ENCODE results near the gene DMGDH.

DMGDH gene

DNA sequence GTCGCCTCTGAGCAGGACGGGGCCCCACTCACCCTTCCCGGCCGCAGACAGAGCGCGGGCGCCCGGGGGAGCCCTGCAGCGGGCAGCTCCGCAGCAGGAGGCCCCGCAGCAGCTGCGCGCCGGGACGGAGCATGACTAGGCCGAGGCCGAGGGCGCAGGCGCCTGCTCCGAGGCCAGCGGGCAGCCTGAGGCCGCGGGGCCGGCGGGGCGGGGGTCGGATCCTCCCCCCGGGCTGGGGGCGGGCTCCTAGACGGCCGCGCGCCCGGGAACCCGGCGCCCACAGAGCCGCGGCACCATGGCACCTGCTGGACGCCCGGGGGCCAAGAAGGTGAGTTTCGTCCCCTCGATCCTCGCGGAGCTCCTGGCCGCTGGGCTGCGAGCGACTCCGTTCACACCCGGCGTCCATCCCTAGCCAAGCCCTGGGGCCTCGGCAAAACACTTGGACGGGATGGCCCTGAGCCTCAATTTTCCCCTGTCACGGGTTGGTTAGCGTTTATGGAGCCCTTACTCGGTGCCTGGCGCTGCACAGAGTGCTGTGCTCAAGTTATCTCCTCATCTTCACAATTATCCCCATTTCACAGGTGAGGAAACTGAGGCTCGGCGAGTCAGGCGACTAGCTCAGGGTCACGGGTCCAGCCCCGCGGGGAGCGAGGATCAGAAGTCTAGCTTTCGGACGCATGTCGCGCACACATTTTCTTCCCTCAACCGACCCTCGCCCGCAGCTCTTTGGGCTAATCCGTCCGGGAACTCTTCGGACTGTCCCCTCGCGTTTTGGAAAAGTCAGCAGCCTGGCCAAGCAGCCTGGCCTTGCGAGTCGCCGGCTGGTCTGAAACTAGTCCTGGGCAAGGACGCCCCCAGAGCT, at the start of gene DMGDH, which contains the start of gene BHMT2:
Gene DMGDH (minus strand): TSS at position 187 of the 862 bp plus-strand sequence. CDS start 54 bp downstream, at position 133.
Gene BHMT2 (plus strand): TSS at position 280 of the 862 bp plus-strand sequence. CDS start 16 bp downstream, at position 296.
- no peak for DNase-seq

- no peak for DNase-seq
Observed at GRCh38 chr5:79112703-79113058, 43.2 kb upstream of the DMGDH start.

GRCh38 chr5:79111960-79112702, 42.7 kb upstream of the DMGDH start:
- no peak for DNase-seq

DNA sequence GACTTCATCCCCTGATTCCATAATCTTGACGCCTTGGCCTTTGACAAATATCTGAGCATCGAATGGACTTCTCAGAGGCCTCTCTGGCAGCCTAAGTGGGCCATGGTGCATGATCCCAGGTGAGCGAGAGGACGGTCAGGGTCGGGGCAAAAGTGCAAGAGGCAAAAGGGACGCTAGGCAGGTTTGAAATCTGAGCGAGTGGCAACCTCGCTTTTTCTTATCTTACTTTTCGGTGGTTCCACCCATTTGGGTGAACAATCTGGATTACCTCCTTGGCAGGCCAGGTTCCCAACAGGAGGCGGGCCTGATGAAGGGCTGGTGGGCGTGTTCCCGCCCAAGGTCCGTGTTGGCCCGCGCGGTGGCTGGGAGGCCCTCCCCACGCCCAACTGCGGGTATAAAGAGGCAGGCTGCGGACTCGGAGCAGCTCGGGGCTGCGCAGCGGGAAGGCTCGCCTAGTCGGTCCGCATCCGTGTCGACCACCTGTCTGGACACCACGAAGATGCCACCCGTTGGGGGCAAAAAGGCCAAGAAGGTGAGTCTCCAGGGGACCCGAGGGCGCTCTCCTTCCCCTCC, 42.0 kb upstream of the DMGDH start, which contains the start of gene BHMT:
Gene BHMT (plus strand): TSS at position 423 of the 573 bp plus-strand sequence. CDS start 77 bp downstream, at position 500.
- no peak for DNase-seq

DNA sequence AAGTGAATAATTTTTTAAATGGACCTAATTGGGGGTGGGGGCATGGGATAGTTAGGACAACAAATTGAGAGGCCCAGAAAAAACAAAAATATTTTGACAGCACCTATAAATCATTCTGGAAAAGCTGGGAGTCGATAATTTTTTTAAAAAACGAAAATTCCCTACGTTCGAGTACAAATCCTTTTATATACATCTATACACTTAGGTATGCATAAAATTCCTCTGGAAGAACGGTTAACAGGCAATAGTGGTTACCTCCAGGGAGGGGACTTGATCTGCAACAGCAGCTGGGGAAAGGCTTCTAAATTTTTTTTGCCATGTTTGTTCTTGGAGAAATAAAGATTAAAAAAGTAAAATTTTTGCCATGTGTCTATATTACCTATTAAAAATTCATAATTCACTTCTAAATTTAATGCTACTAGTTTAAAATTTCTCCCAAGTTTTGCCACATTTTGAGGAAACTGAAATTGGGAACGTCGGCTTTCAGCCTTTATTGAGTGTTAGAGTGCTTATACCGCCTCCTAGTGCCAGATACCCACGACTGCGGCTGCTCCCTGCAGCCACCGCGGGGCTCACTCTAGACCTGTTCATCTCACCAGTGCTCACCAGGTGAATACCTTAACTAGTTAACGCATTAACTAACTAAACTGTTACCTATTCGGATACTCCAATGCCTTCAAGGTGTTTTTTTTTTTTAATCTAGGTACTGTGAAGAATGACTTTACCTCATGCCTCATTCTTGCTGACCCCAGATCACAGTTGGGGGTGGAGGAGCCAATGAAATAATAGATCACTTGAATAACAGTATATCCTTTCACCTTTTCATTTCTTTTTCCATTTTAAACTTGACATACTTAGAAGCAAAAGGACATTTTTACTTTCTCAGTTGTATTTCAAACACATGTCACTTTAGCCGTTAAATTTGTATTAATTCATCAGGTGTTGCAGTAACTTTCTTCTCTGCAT, 40.3 kb upstream of the DMGDH start:
- DNase-seq = no peak

DNA sequence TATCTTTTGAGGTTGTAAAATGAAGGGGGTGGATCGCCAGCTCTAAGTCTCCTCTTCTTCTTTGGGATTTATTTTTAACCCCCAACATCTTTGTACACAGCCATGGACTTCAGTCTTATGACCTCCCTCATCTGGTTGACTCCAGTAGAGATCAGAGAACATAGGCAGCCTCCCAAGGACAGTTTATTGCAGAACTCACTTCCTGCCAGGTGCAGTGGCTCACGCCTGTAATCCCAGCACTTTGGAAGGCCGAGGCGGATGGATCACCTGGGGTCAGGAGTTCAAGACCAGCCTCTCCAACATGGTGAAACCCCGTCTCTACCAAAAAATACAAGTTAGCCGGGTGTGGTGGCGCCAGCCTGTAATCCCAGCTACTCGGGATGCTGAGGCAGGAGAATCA, 39.3 kb upstream of the DMGDH start:
- no peak for DNase-seq

DNA sequence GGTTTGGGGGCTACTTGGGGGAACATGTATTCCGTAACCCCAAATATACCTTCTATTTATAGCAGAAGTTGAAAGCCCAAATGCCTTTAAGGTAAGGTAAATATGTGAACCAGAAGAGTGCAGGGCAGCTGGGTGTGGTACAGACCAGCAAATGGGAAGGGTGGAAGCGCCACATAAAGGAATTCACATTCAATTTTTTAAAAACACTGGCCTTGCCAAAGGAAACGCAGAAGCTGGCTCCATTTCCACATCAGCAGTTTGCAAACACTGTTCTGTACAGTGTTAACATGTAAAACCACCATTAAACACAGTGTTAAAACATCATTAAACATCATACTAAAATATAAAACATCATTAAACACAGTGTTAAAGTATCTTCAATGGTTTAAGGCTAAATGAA, 38.6 kb upstream of the DMGDH start:
- DNase-seq = no peak

DNA sequence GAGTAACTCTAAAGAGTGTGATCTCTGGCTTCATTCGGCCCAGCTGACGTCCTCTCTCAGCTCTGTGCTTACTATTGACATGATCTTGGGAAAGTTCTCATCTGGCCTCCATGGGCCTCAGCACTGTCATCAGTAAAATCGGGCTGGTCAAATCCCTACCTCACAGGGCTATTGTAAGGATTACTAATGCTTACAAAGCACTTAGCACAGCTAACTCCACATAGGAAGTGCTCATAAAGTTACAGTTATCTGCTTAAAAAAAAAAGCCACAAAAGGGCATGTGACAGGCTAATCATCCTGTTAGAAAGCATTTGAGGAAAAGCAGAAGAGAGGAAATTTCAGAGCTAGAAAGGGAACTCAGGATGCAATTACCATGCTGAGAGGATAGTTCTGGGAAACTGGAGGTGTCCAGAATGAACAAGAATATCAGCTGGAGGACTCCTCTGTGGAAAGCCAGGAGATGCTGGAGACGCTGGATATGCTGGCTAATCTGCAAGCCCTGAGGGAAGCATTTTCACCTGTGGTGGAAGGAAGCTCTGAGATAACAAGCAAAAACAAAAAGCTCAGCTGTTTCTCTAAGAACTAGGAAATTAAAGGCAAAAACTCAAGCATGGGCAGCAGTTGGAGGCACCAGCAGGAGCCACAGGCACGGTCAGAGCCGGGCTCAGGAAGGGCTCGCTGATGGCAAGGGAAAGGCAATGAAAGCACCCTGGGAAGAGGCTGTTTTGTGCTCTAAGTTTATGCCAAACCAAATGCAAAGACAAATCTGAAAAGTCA, 37.7 kb upstream of the DMGDH start:
- DNase-seq = no peak

- DNase-seq = no peak
Observed at GRCh38 chr5:79105868-79106267, 36.4 kb upstream of the DMGDH start.

GRCh38 chr5:79093762-79094161, 24.3 kb upstream of the DMGDH start:
- DNase-seq = no peak

DNA sequence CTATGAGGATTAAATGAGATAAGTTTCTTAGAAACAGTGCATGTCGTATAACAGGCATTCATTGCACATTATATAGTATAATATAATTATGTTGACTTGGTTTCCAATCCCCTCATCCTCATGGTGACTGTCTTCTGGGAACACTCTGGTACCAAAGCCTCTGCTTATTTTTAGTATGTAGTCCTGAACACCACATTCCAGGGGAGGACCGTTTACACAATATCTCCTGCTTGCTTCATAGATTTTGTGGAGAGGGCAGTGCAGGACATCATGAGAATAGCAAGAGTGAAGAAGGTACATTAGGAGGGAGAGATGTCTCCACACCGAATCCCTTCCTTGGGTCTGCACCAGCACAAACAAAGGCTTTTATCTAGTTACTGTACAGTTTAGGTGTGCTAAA, 21.6 kb upstream of the DMGDH start:
- no peak for DNase-seq

DNA sequence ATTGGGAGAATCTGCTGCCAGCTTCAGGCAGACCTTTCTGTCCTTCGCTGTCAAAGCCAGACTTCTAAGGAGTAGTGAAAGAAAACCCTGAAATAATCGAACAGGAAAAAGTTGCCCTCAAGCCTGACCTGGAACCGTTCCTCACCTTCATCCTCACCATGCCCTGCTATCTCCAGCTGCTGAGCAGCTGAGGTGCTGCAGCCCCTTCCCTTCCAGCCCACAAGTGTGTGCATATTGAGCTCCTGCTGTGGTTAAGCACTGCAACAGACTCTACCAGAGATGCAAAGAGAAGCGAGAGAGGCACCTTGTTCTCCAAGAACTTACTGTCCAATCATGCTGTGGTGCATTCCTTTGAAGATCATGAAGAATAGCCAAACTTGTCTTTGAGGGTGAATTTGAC, 19.0 kb upstream of the DMGDH start:
- DNase-seq = no peak

GRCh38 chr5:79086116-79086515, 16.6 kb upstream of the DMGDH start:
- no peak for DNase-seq

- DNase-seq = no peak
Observed at GRCh38 chr5:79081779-79082178, 12.3 kb upstream of the DMGDH start.

- no peak for DNase-seq
Observed at GRCh38 chr5:79080804-79081203, 11.3 kb upstream of the DMGDH start.

DNA sequence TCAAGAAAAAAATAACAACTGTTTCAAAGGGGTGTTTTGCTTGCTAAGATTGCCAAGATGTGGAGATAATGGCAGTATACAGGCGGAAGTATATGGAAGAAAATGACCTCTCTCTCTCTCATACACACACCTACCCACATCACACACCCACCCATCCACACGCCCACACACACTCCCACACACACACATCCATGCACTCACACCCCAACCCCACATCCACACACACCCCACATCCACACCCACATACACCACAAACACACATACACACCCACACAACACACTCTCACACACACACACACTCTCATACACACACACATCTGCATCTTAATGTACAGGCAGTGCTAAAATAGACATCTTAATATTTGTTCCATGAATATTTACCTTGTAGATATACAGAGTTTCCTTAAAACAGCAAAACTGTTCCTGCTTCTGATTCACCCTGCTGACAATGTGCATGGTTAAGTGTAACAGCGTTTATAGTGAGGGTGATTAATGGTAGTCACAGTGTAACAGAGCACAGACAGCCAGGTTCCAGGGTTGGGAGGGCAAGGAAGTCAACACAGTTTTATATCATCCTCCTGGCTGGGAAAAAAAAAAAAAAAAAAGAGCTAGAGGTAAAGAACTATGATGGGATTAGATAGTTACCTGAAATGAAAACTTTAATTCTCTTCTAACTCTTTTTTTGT, 8.3 kb upstream of the DMGDH start:
- no peak for DNase-seq

GRCh38 chr5:79076819-79077218, 7.3 kb upstream of the DMGDH start:
- no peak for DNase-seq

DNA sequence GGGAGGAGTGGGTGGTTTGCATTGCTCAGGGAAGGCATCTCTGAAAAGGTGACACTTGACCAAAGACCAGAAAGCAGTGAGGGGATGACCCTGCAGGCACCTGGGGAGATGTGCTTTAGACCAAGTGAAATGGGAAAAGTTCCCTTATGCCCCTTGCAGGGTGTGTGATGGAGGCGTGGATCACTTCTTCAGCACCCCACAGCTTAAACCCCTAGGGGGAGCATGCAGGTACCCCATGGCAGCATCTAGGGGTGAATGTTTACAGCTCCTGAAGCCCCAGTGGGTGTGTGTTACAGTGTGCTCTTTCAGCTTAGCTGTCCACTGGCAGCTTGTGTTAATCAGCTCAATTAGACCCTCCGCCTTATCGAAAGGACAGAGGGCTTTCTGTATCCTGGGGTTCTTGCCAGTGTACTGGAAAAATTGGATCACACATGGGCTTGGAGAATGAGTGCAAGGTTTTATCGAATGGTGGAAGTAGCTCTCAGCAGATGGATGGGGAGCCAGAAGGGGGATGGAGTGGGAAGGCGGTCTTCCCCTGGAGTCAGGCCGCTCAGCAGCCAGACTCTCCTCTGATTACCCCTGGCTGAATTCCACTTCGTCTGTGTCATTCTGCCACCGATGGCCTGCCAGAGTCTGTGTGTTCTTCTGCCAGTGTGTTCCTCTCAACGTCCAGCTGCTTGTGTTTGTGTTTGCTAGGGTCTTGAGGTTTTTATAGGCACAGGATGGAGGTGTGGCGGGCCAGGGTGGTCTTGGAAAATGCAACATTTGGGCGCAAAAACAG, 6.4 kb upstream of the DMGDH start:
- no peak for DNase-seq

DNA sequence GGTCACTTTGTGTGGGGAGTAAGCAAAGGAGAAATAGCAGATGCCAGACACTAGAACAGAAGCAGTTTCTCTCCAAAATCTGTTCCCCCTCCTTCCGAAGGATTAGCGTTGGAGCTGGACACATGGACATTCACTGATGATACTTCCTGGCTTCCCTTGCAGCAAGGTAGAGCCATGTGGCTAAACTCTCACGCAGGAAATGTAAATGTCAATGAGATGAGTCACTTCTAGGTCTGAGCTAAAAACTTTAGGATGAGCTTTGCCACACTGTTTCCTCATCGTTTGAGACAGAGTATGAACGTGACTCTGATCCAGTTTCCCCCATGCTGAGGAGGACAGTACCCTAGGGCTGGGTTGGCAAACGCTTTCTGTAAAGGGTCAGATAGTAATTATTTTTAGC, 5.2 kb upstream of the DMGDH start:
- no peak for DNase-seq

- DNase-seq = no peak
Observed at GRCh38 chr5:79070350-79070667, 835 bp upstream of the DMGDH start.

Data from NCI-H2107 (cell line).